ENCODE measurements around the gene PATJ.

GRCh38 chr1:61973100-61973837 lies 231.0 kb downstream of the PATJ start:
- no peak for TF ChIP-seq CTCF (IDR thresholded peaks at IDR 0.05)
- TF ChIP-seq POLR2AphosphoS5 (IDR thresholded peaks at IDR 0.05), result no peak

All from stomach (tissue), 4 donors.